ENCODE results near the gene CPED1.

- TF ChIP-seq REST (tag by site-specific recombination; IDR thresholded peaks at IDR 0.05) (0 out of 2 replicates have a peak, but pooled peaks have one; percentile 2), ZNF510 (tag by site-specific recombination; IDR thresholded peaks at IDR 0.05; ENCODE audit: insufficient replicate concordance) (no peak), ZNF843 (tag by site-specific recombination; IDR thresholded peaks at IDR 0.05) (no peak), CTCF (tag by site-specific recombination; IDR thresholded peaks at IDR 0.05) (no peak), ZNF792 (tag by site-specific recombination; IDR thresholded peaks at IDR 0.05) (no peak), KLF1 (tag by site-specific recombination; IDR thresholded peaks at IDR 0.05) (no peak), KLF9 (tag by site-specific recombination; IDR thresholded peaks at IDR 0.05; ENCODE audit: low read depth) (no peak), PATZ1 (tag by site-specific recombination; IDR thresholded peaks at IDR 0.05) (peak; percentile 60), ZNF48 (tag by site-specific recombination; IDR thresholded peaks at IDR 0.05) (no peak), PBX3 (CRISPR knock-in tag; IDR thresholded peaks at IDR 0.05) (no peak)
Observed at GRCh38 chr7:121313220-121313792, 324.8 kb downstream of the CPED1 start.
